TTC549 (cell line): ENCODE data around the gene HSF2.

Experiments used
- FAIRE-seq: peaks from 2 replicates; lab custom pipeline; 2012; peaks lifted over from hg19 to GRCh38; lab: Jason Lieb, UNC

Gene HSF2

DNA sequence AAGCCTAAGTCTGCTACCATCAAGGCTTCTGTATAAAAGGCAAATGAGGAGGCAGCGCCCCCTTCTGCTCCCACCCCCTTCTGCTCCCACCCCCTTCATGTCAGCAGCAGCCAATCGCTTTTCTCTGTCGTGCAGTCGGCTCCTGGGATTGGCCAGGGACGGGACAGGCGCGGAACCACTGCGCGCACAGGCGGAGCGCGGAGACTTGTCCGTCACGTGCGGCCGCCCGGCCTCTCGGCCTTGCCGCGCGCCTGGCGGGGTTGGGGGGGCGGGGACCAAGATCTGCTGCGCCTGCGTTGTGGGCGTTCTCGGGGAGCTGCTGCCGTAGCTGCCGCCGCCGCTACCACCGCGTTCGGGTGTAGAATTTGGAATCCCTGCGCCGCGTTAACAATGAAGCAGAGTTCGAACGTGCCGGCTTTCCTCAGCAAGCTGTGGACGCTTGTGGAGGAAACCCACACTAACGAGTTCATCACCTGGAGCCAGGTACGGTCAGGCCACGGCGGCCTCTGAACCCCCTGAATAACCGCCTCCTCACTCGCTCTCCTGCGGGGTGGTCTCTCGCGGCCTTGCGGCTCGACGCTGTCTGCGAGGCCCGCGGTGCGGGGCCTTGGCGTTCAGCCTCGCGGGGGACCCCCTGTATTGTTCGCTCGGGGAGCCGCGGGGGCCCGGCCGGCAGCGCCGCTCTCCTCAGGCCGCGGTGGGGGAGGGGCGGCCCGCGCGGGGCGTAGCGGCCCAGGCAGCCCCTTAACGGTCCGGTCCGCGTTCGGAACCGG, at the start of gene HSF2:
Gene HSF2, plus strand, starts transcription at position 305 of the 773 bp plus-strand sequence. Its CDS starts 86 bp downstream, at position 391.
- FAIRE-seq, result no peak

DNA sequence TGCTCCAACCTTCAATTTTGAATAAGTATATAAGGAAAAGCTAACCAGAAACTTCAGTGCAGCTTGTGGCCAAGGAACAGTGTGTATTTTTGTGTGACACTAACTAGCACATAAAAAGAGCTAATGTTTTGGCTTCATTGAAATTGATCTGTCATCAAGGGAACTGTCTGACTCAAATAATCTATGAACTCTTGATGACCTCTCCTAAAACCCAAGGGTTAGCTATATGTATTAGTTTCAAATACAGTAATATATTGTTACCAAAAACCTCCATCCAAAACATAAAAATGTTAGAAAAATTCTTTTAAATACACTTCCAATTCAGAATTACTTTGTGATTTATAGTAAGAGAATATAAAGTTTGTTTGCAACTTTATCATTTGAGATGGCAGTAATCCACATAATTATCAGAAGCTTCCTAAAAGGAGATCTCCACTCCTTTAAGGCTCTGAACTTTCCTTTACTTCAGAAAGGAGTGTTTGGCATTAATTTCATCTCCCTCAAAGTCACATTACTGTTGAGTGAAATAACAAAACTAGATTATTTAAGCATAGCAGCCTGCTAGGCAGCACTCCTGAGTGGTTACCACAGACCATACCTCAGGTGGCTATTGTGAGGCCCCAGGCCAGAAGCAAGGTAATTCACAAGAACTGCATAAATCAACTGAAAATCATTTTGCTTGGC, 46.3 kb upstream of the HSF2 start:
- FAIRE-seq, result no peak

DNA sequence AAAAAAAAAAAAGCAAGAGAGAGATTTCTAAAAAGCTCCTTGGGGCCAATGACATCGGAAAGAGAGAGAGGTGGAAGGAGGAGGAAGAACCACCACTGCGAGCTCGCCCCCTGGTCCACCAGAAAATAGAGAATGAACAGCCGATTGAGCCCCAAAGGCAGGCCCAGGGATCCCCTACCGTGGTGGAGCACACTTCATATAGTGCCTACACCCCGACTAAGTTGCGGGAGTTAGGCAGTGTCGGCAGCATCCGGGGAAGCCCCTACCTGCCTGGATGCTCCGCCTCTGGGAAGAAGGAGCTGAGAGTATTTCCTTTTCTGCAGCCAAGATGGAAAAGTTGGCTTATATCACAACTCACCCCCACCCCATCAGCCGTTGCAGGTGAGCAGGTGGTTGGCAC, 38.6 kb upstream of the HSF2 start:
- no peak for FAIRE-seq

DNA sequence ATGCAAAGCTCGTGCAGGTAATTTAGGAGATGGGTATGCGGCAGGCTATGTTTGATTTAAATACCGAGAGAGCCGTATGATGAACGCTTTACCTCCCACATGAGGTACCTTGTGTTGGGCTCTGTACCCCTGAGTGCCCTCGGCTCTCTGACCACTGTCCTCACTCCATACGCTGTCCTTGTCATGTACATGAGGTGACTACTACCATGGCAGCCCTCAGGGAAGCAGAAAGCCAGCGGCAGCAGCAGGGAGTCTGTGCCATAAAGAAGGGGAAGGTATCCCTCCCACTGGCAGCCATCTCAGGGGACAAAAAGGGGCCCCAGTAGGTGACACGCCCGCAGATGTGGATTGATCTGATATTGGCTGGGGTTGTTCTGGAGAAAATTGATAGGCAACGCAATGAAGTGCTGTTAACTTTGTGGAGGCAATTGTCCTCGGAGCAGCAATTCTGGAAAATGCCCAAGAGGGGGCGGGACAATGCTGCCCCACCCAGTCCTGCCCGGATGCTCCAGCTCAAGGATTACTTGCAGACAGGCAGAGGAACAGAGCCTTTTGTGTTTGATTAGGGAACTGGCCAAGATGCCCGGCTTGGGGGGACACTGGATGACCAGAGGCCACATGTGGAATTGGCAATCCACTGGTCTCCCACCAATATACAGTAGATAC, 38.0 kb upstream of the HSF2 start:
- FAIRE-seq, result no peak

DNA sequence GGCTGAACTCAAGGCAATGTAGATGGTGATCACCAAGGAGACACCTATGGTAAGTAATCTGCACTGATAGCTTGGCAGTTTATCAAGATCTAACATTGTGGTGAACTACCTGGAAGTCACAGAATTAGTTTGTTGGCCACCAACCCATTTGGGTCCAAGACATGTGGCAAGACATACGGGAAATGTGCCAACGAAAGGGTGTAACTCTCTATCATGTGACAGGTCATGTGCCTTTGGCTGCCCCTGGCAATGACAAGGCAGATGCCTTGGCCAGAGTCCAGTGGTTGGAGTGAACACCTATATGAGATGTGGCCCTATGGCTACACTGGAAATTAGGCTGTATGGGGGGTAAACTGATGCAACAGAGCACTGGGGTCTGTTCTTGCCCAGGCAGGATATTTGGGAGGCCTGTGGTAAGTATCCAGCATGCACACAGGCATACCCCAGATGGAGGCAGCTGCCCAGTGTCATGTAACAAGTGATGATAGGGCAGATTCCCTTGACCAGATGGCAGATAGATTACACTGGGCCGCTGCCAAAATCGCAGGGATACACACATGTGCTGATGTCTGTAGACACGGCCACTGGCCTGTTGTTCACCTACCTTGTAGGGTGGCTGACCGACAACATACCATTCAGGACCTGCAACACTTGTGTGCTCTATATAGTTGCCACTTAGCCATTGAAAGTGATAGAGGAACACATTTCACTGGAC, 35.5 kb upstream of the HSF2 start:
- FAIRE-seq, result no peak

DNA sequence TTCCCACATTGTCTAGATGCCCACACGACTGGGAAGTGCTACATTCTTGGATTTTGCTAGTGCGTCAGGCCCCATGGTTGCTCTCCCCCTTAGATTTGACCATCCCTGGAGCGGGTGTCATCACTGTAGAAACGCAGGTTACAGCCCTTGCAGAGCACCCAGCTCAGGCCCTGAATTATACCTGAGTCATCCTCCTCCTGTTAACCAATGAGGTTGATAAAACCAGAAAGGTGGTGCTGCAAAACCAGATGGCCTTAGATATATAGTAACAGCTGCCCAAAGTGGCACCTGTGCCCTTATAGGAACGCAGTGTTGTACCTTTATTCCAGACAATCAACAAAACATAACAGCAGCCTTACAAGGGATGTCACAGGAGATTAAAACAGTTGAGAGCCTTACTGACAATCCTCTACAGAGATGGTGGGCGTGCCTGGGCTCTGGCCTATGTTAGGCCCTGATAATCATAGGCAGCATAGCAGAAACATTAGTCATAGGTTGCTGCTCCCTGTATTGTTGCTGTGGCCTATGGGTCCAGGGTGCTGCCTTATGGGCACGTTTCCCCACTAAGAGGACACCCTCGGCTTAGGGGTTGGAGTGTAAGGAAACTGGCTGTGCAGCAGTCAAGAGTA, 33.6 kb upstream of the HSF2 start:
- FAIRE-seq, result no peak

GRCh38 chr6:122367171-122367570, 32.3 kb upstream of the HSF2 start:
- FAIRE-seq, result no peak

DNA sequence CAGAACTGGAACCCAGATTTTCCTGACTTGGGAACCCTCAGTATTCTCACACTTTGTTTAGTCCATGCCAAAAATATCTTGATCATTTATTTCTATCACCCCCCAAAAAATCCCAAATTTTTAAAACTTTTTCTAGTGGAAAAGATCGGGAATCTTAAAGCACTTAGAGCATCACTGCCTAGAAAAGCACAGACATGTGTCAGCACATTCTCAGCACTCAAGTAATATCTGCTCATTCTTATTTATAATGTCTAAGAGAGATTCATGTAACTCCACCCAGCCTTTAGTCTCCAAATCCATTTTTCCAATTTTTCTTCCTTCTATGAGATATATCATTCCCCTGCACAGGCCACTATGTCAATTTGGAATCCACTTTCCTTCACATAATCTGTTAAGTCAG, 29.9 kb upstream of the HSF2 start:
- FAIRE-seq, result no peak

DNA sequence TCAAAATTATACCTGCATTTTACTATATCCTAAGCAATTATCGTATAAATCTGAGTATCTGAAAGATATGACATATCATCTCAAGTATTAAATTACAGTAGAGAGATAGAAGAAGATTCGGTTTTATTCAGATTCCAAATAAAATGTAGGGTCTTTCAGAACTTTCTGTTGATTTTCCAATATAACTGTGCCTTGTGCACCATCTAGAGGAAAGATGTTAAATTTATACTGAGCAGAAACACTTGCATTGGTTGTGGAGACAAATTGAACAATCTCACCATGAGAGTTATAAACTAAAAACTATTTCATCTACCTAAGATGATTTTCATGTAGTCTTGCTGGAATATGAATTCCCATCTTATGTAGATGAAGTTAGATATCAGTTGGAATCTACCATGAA, 26.8 kb upstream of the HSF2 start:
- peak; percentile 29 for FAIRE-seq

DNA sequence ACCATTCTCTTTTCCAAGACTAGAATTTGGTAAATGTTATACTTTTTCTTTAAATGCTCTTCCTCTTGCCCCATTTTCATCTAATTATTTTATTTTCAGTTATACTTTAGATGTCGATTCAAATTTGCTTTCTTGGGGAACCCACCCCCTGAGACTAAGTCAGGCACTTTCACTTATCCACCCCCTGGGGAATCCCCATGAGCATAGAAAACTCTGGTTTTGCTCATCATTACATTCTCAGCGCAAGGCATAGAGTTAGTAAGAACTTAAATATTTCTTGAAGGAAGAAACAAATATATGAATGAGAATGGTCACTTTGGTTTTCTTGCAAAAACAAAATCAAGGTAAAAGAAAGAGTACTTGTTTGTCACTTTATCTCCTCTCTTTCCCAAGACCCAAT, 25.1 kb upstream of the HSF2 start:
- no peak for FAIRE-seq

DNA sequence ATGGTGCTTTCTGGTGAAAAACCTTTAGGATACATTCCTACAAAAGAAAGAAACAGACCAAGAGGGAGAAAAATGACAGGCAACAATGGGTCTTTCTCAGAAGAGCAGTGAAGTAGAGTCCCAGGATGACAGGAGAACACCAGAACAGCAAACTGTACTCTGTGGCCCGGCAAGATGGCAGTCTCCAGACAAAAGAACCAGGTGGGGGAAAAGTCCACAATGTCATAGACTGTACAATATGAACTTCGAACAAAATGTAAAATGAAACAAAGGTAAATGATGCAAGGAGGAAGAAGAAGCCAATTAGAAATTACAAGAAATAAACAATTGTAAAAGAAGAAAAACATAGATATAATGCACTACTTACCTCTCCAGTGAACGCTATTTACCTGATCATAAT, 23.2 kb upstream of the HSF2 start:
- no peak for FAIRE-seq

DNA sequence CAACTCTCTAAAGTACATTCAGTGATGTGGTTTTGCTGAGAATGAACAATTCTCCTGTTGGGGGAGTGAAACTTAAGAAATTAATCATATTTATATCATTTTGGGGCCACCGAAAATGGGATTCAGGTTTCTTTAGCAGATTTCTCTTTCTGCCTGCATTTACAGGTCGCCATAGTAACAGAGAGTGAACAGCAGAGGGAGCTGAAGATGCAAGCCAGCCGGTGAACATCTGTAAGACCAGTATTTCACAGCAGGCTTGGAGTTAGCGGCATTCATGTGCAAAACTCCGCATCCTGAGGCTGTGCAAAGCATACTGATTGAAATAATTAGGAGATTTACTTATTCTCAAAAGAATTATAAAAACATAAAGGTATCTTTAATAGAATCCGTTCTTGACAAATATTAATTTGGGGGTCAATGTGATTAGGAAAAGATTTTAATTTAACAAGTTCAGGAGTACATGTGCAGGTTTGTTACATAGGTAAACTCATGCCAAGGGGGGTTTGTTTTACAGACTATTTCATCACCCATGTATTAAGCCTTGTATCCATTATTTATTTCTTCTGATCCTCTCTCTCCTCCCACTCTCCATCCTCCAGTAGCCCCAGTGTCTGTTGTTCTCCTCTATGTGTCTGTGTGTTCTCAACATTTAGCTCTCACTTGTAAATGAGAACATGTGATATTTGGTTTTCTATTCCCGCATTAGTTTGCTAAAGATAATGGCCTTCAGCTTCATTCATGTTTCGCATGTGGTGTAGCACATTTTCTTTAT, 17.8 kb upstream of the HSF2 start:
- FAIRE-seq, result no peak

- FAIRE-seq, result no peak
Measured at GRCh38 chr6:122385857-122386612, 13.4 kb upstream of the HSF2 start.

DNA sequence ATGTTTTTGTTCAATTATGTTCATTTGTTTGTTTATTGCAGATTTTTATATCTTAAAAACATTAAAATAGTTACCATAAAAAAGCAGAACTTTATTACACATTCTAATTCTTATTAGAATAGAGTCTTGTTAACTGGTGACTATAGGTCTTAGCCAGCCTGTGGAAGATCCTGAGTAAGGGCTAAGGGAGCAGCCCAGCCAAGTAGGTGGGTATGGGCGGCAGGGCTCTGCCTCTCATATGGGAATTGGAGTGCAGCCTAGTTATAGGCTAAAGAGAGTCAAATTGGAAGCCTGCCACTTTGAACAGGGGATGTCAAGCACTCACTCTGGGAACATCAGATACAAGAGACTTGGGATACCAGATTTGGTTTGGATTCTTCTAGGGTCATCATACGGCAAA, 10.5 kb upstream of the HSF2 start:
- FAIRE-seq, result no peak

- FAIRE-seq, result no peak
Measured at GRCh38 chr6:122389704-122390372, 9.6 kb upstream of the HSF2 start.

DNA sequence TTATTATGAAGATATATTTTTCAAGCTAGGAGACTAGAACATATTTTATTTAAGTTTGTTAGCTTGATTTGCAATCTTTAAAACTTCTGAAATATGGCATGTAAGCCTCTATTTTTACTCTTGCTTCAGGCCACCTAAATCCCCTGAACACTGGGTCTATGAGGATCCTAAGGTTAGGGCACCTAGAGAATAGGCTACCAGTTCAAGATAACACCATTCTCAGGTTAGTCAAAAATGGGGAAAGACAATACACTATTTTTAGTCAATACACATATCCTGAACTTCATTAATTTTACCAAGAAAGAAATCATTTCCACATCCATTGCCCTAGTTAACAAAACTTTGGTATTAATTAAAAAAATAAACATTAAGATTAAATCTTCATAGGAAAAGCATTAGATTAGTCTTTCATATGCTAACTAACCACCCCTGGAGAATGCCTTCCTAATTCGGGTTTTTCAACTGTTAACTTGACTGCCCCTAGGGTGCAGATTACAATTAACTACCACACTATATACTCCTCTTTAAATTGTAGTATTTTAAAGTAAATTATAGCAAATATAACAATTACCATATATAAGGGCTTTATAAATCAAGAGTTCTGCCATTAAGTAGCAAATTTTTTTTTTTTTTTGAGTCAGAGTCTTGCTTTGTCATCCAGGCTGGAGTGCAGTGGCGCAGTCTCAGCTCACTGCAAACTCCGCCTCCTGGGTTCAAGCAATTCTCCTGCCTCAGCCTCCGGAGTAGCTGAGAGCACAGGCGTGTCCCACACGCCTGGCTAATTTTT, 6.7 kb upstream of the HSF2 start:
- no peak for FAIRE-seq

GRCh38 chr6:122393351-122393896, 6.0 kb upstream of the HSF2 start:
- no peak for FAIRE-seq

GRCh38 chr6:122394016-122394415, 5.4 kb upstream of the HSF2 start:
- FAIRE-seq, result no peak

DNA sequence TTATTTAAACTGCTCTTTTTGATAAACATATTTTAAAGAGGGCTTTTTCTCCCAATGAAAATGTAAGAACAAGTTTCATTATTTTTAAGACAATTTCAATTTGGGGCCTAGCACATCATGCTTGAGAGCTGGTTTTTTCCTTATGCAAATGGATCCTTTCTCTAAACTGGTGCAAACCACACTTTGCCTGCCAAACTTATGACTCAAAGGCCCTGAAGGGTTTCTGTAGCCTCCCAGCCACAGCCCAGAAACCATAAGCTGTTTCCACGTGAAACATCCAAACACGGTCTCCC, 451 bp upstream of the HSF2 start:
- FAIRE-seq, result no peak
